Tibial nerve (tissue), 4 donors: Measurements from ENCODE around the gene ZNF341. TPM values are rescaled to one million over a fixed set of nuclear protein-coding genes. Genes with fewer than 3 reads are reported as not detected.

Experiments used
- DNase-seq, 2 donors: peaks; one replicate each; pipeline ENCODE4 v3.0.0-alpha.2; 2019; ENCODE audit warnings: low spot score in 2 of 2
- H3K27ac ChIP-seq, 4 donors: fragments of 200-600 bp; sonication (generic) in 3 of 4; one replicate each; pipeline ENCODE4 v1.5.1; 2017 to 2019; ENCODE audit warnings: mild to moderate bottlenecking in 1 of 4
- H3K27me3 ChIP-seq, 2 donors: fragments of 200-600 bp; sonication (generic) in 1 of 2; one replicate each; pipeline versions ENCODE4 v1.5.1 to v1.6.0; 2017 to 2019
- H3K36me3 ChIP-seq, 3 donors: fragments of 200-600 bp; sonication (generic); one replicate each; pipeline ENCODE4 v1.5.1; 2018 to 2019
- H3K4me1 ChIP-seq, 4 donors: fragments of 200-600 bp; sonication (generic) in 3 of 4; one replicate each; pipeline ENCODE4 v1.5.1; 2017 to 2019
- H3K4me3 ChIP-seq, 4 donors: fragments of 200-600 bp; sonication (generic) in 3 of 4; one replicate each; pipeline ENCODE4 v1.5.1; 2017 to 2019; ENCODE audit warnings: mild to moderate bottlenecking in 1 of 4, moderate library complexity in 1 of 4
- H3K9me3 ChIP-seq, 4 donors: fragments of 200-600 bp; sonication (generic) in 3 of 4; one replicate each; pipeline ENCODE4 v1.5.1; 2017 to 2019
- EP300 ChIP-seq, 2 donors: sonication (generic); formaldehyde crosslinking; IDR thresholded peaks; one replicate each; pipeline ENCODE4 v1.6.1; 2017; ENCODE audit warnings: antibody characterized with exemption in 2 of 2, mild to moderate bottlenecking in 1 of 2
- POLR2A ChIP-seq, 2 donors: fragments of 450-650 bp; IDR thresholded peaks; one replicate each; pipeline ENCODE4 v1.6.1; 2017; ENCODE audit warnings: antibody characterized with exemption in 2 of 2, mild to moderate bottlenecking in 2 of 2, moderate library complexity in 2 of 2
- WGBS, 2 donors: methylation state at CpG; one replicate each; pipeline ENCODE4 v1.1.5; 2018; 5-methylcytosine and 5-hydroxymethylcytosine counted together
- total RNA-seq, 4 donors: library from RNA; depleted of rRNA; stranded (reverse); fragments of >200 nt; gene quantifications; one replicate each; pipeline ENCODE4 v1.1.0, GENCODE V29; 2016
- TF ChIP-seq, protein P1 (sequence below), 5 experiments: fragments of 200-600 bp in 3 of 5; fragments of 450-650 bp in 2 of 5; sonication (generic) in 3 of 5; IDR thresholded peaks; one replicate each; pipeline ENCODE4 v1.5.1; 2016 to 2019; ENCODE audit warnings: antibody characterized with exemption in 5 of 5, mild to moderate bottlenecking in 3 of 5, moderate library complexity in 2 of 5

The ZNF341 gene
- total RNA-seq, 4 donors from 2014 or later = 1.7 to 4.8 (median 2.1) TPM

- no peak overlapping the region for H3K27ac ChIP-seq
- no peak for TF ChIP-seq POLR2A (IDR thresholded peaks at IDR 0.05)
- TF ChIP-seq, protein P1, sequence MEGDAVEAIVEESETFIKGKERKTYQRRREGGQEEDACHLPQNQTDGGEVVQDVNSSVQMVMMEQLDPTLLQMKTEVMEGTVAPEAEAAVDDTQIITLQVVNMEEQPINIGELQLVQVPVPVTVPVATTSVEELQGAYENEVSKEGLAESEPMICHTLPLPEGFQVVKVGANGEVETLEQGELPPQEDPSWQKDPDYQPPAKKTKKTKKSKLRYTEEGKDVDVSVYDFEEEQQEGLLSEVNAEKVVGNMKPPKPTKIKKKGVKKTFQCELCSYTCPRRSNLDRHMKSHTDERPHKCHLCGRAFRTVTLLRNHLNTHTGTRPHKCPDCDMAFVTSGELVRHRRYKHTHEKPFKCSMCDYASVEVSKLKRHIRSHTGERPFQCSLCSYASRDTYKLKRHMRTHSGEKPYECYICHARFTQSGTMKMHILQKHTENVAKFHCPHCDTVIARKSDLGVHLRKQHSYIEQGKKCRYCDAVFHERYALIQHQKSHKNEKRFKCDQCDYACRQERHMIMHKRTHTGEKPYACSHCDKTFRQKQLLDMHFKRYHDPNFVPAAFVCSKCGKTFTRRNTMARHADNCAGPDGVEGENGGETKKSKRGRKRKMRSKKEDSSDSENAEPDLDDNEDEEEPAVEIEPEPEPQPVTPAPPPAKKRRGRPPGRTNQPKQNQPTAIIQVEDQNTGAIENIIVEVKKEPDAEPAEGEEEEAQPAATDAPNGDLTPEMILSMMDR (IDR thresholded peaks at IDR 0.05) = no peak
- TF ChIP-seq EP300 (IDR thresholded peaks at IDR 0.05) = no peak
- DNase-seq = no peak
- H3K36me3 ChIP-seq = peaks cover 0 to 64% (median 0%) of the 10 kb centered on the region in 3 donors
- no peaks in the 10 kb centered on the region for H3K4me1 ChIP-seq
- H3K27me3 ChIP-seq = no peaks in the 10 kb centered on the region
- H3K9me3 ChIP-seq = no peaks in the 10 kb centered on the region
- WGBS, 2 donors = 88 to 89% methylated on average over 5 of the region's 5 CpGs
- H3K4me3 ChIP-seq = no peak overlapping the region
Observed at GRCh38 chr20:33771938-33772337, 40.1 kb downstream of the ZNF341 start.

- Histone ChIP-seq H3K27me3 (no peaks in the 10 kb centered on the region), H3K4me1 (no peaks in the 10 kb centered on the region), H3K36me3 (peaks cover 0 to 59% (median 0%) of the 10 kb centered on the region in 3 donors), H3K4me3 (no peak overlapping the region), H3K9me3 (no peaks in the 10 kb centered on the region), H3K27ac (no peak overlapping the region)
- TF ChIP-seq, protein P1 (IDR thresholded peaks at IDR 0.05) = no peak
- TF ChIP-seq POLR2A (IDR thresholded peaks at IDR 0.05) (no peak), EP300 (IDR thresholded peaks at IDR 0.05) (no peak)
- WGBS, 2 donors = 82 to 84% methylated on average over 3 of the region's 3 CpGs
- no peak for DNase-seq
Observed at GRCh38 chr20:33772439-33772838, 40.6 kb downstream of the ZNF341 start.

- WGBS, 2 donors = 75 to 87% methylated on average over 2 of the region's 2 CpGs
Observed at GRCh38 chr20:33773412-33774089, 41.8 kb downstream of the ZNF341 start.

DNA sequence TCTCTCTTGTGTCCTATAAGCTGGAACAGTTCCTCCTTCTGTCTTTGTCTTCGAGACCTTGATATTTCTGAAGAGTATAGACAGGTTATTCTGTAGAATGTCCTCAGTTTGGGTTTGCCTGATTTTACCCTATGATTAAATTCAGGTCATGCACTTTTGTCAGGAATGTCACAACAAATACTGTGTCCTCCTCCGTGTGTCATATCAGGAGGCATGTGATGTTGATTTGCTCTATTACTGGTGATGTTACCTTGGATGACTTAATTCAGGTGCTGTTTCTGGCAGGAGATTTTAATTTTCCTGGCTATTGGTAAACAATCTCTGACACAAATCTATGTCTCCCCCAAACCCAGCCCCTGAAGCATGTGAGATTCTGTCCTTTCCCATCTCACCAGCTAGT is 46.0 kb downstream of the ZNF341 start:
- Histone ChIP-seq H3K4me1 (no peaks in the 10 kb centered on the region), H3K27me3 (no peaks in the 10 kb centered on the region), H3K36me3 (peaks cover 0 to 35% (median 0%) of the 10 kb centered on the region in 3 donors), H3K27ac (no peak overlapping the region), H3K9me3 (no peaks in the 10 kb centered on the region), H3K4me3 (no peak overlapping the region)
- WGBS, 2 donors = 80 to 86% methylated on average over 2 of the region's 2 CpGs
- no peak for TF ChIP-seq EP300 (IDR thresholded peaks at IDR 0.05)
- TF ChIP-seq POLR2A (IDR thresholded peaks at IDR 0.05) = no peak
- TF ChIP-seq, protein P1 (IDR thresholded peaks at IDR 0.05) = no peak
- DNase-seq = no peak

More at GRCh38 chr20:33773412-33774089, 41.8 kb downstream of the ZNF341 start:
- no peak for DNase-seq
- Histone ChIP-seq H3K36me3 (peaks cover 0 to 47% (median 0%) of the 10 kb centered on the region in 3 donors), H3K4me3 (no peak overlapping the region), H3K27ac (no peak overlapping the region), H3K4me1 (no peaks in the 10 kb centered on the region), H3K27me3 (no peaks in the 10 kb centered on the region), H3K9me3 (no peaks in the 10 kb centered on the region)
- TF ChIP-seq, protein P1 (IDR thresholded peaks at IDR 0.05) = no peak
- TF ChIP-seq POLR2A (IDR thresholded peaks at IDR 0.05) = no peak
- no peak for TF ChIP-seq EP300 (IDR thresholded peaks at IDR 0.05)

DNA sequence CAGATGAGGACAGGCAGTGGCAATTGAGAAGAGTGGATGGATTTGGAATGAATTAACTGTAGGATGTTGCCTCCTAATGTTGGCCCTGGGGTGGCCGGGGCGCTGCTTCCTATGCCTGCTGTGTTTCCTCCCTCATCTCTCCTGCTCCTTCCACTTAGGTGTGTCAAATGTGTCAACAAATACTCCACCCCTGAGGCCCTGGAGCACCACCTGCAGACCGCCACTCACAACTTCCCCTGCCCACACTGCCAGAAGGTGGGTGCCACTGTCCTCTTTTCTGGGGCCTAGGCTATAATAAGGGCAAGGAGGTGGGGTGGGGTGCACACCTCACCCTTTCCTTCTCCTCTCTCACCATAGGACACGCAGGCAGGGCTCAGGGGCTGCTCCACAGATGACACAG is 49.3 kb downstream of the ZNF341 start:
- Histone ChIP-seq H3K27ac (no peak overlapping the region), H3K4me1 (no peaks in the 10 kb centered on the region), H3K4me3 (no peak overlapping the region), H3K9me3 (no peaks in the 10 kb centered on the region), H3K36me3 (peaks cover 0 to 42% (median 0%) of the 10 kb centered on the region in 3 donors), H3K27me3 (no peaks in the 10 kb centered on the region)
- no peak for DNase-seq
- WGBS, 2 donors = 88 to 89% methylated on average over 4 of the region's 4 CpGs
- TF ChIP-seq EP300 (IDR thresholded peaks at IDR 0.05) = no peak
- TF ChIP-seq, protein P1 (IDR thresholded peaks at IDR 0.05) = no peak
- no peak for TF ChIP-seq POLR2A (IDR thresholded peaks at IDR 0.05)
